Peyer's patch (tissue), 4 donors: ENCODE data around the gene NOC2L. TPM values are rescaled to one million over a fixed set of nuclear protein-coding genes. Genes with fewer than 3 reads are reported as not detected.
A peak's percentile ranks its signal among the peaks of the same experiment; 100 is the strongest.

ENCODE experiments used
- DNase-seq, 3 donors: peaks; one replicate each; pipeline ENCODE4 v3.0.0-alpha.2; 2017 to 2019
- H3K27ac ChIP-seq, 4 donors: fragments of 200-600 bp; sonication (generic); one replicate each; pipeline ENCODE4 v1.5.1; 2016 to 2019
- H3K27me3 ChIP-seq, 2 donors: fragments of 200-600 bp; sonication (generic); one replicate each; pipeline ENCODE4 v1.5.1; 2019
- H3K36me3 ChIP-seq, 3 donors: fragments of 200-600 bp; sonication (generic); one replicate each; pipeline ENCODE4 v1.5.1; 2016 to 2019
- H3K4me1 ChIP-seq, 4 donors: fragments of 200-600 bp; sonication (generic); one replicate each; pipeline ENCODE4 v1.5.1; 2016 to 2019
- H3K4me3 ChIP-seq, 4 donors: fragments of 200-600 bp; sonication (generic); 1 replicate in 3 of 4; 2 replicates in 1 of 4; pipeline ENCODE4 v1.5.1; 2016 to 2019; ENCODE audit warnings: mild to moderate bottlenecking in 1 of 4
- H3K9me3 ChIP-seq, 4 donors: fragments of 200-600 bp; sonication (generic); one replicate each; pipeline ENCODE4 v1.5.1; 2016 to 2019; ENCODE audit warnings: mild to moderate bottlenecking in 1 of 4
- POLR2A ChIP-seq, 2 donors: fragments of 450-650 bp; IDR thresholded peaks; one replicate each; pipeline ENCODE4 v1.5.1; 2017; ENCODE audit warnings: antibody characterized with exemption in 2 of 2, mild to moderate bottlenecking in 2 of 2, moderate library complexity in 2 of 2
- total RNA-seq, 4 donors: library from RNA; depleted of rRNA; stranded (reverse); fragments of >200 nt; gene quantifications; one replicate each; pipeline ENCODE4 v1.1.0, GENCODE V29; 2016
- TF ChIP-seq, protein P1 (sequence below), 6 experiments: fragments of 450-650 bp in 4 of 6; fragments of 200-600 bp in 2 of 6; sonication (generic) in 1 of 6; IDR thresholded peaks; one replicate each; pipeline ENCODE4 v1.5.1; 2017 to 2019; ENCODE audit warnings: antibody characterized with exemption in 6 of 6, mild to moderate bottlenecking in 3 of 6, moderate library complexity in 1 of 6

NOC2L gene
- total RNA-seq, 4 donors from 2014 or later: 18.2 to 58.6 (median 39.9) TPM

DNA sequence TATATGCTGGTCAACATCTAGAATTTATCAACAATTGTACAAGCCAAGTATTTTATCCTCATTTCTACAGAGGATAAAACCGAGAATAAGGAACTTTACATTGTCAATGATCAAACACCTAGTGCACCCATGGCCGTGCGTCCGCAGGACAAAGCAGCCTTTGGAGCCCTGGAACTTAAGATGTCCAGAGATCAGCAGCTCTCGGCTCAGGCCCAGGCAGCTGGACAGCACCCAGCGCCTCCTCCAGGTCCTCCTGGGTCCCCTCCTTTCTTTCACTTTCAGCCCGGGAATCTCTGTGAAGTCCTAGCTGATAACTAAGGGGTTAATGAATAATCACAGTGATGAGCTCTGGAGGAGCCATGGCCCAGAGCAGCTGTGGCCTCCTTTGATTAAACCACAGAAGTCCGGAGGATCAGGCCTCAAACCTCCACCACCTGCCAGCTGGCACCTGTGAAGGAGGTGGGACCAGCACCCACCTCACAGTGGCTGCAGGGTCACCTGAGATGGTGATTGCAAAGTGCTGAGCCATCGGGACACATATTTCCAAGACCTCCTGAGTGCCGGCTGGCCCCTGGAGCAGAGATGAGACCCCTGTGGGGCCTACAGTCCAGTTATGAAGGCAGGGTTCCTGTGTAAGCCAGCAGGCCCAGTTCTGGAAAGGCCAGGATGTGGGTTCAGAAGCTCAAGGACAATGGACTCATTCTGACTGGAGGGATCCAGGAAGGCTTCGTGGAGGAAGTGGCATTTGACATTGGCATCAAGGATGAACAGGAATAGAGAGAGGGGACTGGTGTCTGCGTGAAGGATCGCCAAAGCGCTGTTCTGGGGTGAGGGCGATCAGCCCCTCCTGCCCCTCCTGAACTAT is 46.9 kb downstream of the NOC2L start:
- DNase-seq: peak in 2 of 3 donors; percentile 31 to 41
- TF ChIP-seq, protein P1, sequence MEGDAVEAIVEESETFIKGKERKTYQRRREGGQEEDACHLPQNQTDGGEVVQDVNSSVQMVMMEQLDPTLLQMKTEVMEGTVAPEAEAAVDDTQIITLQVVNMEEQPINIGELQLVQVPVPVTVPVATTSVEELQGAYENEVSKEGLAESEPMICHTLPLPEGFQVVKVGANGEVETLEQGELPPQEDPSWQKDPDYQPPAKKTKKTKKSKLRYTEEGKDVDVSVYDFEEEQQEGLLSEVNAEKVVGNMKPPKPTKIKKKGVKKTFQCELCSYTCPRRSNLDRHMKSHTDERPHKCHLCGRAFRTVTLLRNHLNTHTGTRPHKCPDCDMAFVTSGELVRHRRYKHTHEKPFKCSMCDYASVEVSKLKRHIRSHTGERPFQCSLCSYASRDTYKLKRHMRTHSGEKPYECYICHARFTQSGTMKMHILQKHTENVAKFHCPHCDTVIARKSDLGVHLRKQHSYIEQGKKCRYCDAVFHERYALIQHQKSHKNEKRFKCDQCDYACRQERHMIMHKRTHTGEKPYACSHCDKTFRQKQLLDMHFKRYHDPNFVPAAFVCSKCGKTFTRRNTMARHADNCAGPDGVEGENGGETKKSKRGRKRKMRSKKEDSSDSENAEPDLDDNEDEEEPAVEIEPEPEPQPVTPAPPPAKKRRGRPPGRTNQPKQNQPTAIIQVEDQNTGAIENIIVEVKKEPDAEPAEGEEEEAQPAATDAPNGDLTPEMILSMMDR (IDR thresholded peaks at IDR 0.05): no peak
- TF ChIP-seq POLR2A (IDR thresholded peaks at IDR 0.05): no peak
- H3K4me3 ChIP-seq: no peak overlapping the region
- no peaks in the 10 kb centered on the region for H3K9me3 ChIP-seq
- H3K36me3 ChIP-seq: no peaks in the 10 kb centered on the region
- peaks cover 0 to 35% (median 0%) of the 10 kb centered on the region in 4 donors for H3K4me1 ChIP-seq
- no peak overlapping the region for H3K27ac ChIP-seq
- peaks cover 0 to 13% of the 10 kb centered on the region in 2 donors for H3K27me3 ChIP-seq

DNA sequence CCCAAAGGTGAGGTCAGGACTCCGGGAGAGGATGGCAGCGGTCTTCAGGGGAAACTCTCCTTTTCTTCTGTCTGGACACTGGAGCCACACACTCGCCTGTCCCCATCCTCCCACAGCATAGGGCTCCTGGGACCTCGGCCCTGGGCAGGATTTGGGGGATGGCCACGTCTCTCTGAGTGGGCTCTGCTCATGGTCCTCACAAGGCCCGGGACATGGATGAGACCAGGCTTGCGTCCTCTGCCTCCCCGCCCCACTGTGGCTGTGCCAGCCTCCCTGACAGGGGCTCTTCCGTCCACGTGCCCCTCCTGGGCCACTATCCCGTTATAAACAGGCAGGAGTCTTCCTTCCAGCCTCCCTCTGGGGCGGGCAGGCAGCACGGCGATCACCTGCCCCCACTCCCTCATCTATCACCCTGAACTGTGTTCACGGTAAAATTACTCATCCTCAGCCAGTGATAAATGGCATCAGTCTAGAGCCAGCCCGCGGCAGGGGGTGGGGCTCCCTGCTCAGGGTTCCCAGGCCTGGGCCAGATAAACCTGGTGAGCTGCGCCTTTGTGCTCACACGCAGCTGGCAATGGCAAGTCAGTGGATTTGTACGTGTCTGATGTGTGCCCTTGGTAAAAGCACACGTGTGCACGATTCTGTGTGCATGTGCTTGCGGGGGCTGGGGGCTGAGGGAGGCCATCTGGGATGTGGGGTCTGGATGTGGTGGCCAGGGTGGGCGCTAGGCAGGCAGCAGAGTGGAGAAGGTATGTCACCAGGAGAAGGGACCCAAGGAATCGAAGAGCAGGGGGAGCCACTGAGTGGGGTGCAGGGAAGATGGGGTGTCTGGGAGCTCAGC is 48.0 kb downstream of the NOC2L start:
- Histone ChIP-seq H3K36me3 (no peaks in the 10 kb centered on the region), H3K27me3 (peaks cover 0 to 9% of the 10 kb centered on the region in 2 donors), H3K4me3 (no peak overlapping the region), H3K27ac (no peak overlapping the region), H3K9me3 (no peaks in the 10 kb centered on the region), H3K4me1 (peaks cover 0 to 39% (median 0%) of the 10 kb centered on the region in 4 donors)
- TF ChIP-seq, protein P1 (IDR thresholded peaks at IDR 0.05): no peak
- no peak for TF ChIP-seq POLR2A (IDR thresholded peaks at IDR 0.05)
- DNase-seq: peak in 2 of 3 donors; percentile 51 to 64

DNA sequence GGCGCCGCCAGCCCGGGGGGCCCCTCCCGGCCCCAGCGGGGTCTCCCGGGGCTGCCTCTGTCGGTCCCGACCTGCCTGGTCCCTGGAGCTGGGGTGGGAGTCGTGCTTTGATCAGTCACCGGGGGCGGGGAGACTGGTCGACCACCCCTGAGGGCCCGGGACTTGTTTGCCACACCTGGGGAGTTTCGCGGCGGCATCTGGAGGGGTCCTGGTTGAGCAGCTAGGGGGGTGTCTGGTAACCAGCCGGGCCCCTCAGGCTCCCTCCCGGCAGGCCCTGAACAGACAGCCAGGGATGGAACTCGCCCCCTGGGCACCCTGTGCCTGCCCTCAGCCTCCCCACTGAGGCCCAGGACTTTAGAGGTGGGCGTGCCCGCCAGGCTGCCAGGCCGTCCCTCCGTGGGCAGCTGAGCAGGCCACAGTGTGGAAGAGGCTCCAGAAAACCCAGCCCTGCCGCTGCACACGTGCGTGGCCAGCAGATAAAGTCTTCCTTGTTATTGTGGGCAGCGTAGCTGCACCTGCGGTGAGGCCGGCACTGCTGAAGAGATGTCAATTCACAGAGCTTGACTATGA is 48.7 kb downstream of the NOC2L start:
- TF ChIP-seq, protein P1 (IDR thresholded peaks at IDR 0.05): no peak
- no peak for TF ChIP-seq POLR2A (IDR thresholded peaks at IDR 0.05)
- Histone ChIP-seq H3K4me3 (peak overlapping the region in 1 of 4 donors; percentile 28), H3K36me3 (no peaks in the 10 kb centered on the region), H3K27ac (no peak overlapping the region), H3K27me3 (peaks cover 0 to 9% of the 10 kb centered on the region in 2 donors), H3K4me1 (peaks cover 0 to 46% (median under 1%) of the 10 kb centered on the region in 4 donors), H3K9me3 (no peaks in the 10 kb centered on the region)
- peak in 2 of 3 donors; percentile 41 to 46 for DNase-seq

DNA sequence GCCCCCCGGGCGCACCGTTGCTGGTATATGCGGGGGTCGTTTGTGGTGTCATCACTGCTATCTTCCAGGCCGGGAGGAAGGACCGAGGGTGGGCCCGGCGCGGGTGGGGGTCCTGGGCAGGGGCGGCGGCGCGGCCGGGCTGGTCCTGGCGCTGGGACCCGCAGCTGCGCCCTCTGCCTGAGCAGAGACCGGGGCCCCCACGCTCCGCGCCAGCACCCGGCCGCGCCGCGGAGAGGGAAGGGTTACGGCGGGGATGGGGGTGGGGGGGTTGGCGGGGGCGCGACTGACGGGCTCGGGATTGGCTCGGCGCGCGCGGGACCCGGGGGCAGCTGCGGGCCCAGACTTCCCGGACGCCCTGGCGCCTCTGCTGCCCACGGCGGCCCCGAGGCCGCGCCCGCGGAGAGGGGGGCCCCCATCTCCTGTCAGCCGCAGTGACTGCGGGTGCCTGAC is 49.2 kb downstream of the NOC2L start:
- Histone ChIP-seq H3K4me1 (peaks cover 0 to 51% (median 3%) of the 10 kb centered on the region in 4 donors), H3K27ac (no peak overlapping the region), H3K27me3 (peaks cover 0 to 9% of the 10 kb centered on the region in 2 donors), H3K36me3 (no peaks in the 10 kb centered on the region), H3K4me3 (peak overlapping the region in 1 of 4 donors; percentile 28), H3K9me3 (no peaks in the 10 kb centered on the region)
- DNase-seq: peak in 1 of 3 donors; percentile 42
- TF ChIP-seq, protein P1 (IDR thresholded peaks at IDR 0.05): no peak
- no peak for TF ChIP-seq POLR2A (IDR thresholded peaks at IDR 0.05)

DNA sequence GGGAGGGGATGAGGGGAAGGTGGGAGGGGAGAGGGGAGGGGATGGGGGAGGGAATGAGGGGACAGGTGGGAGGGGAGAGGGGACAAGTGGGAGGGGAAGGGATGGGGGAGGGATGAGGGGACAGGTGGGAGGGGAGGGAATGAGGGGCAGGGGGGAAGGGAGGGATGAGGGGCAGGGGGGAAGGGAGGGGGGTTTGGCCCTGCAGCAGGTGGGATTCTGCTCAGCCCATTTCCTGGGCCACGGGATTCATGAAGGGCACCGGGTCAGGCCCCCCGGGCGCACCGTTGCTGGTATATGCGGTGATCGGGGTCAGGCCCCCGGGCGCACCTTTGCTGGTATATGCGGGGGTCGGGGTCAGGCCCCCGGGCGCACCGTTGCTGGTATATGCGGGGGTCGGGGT is 50.4 kb downstream of the NOC2L start:
- TF ChIP-seq, protein P1 (IDR thresholded peaks at IDR 0.05): no peak
- TF ChIP-seq POLR2A (IDR thresholded peaks at IDR 0.05): no peak
- H3K4me1 ChIP-seq: peaks cover 0 to 59% (median 5%) of the 10 kb centered on the region in 4 donors

More for the DNA sequence above, 50.4 kb downstream of the NOC2L start:
- Histone ChIP-seq H3K27ac (no peak overlapping the region), H3K9me3 (no peaks in the 10 kb centered on the region), H3K27me3 (peaks cover 0 to 9% of the 10 kb centered on the region in 2 donors), H3K4me3 (no peak overlapping the region), H3K36me3 (no peaks in the 10 kb centered on the region)
- DNase-seq: no peak
